SHP77 treated with DMSO at 0.1 percent for 48 hours (cell line): ENCODE results near the gene CELF4.

Experiments used
- DNase-seq: peaks from one replicate; lab custom pipeline; 2025; lab: John Stamatoyannopoulos, UW

Gene CELF4

GRCh38 chr18:37219257-37219656 lies 346.3 kb downstream of the CELF4 start:
- DNase-seq = no peak

- no peak for DNase-seq
Measured at GRCh38 chr18:37218022-37218590, 347.5 kb downstream of the CELF4 start.

- no peak for DNase-seq
Measured at GRCh38 chr18:37210781-37211180, 354.8 kb downstream of the CELF4 start.

- no peak for DNase-seq
Measured at GRCh38 chr18:37207343-37207742, 358.3 kb downstream of the CELF4 start.

GRCh38 chr18:37199741-37200140 lies 365.9 kb downstream of the CELF4 start:
- no peak for DNase-seq
